Measurements from ENCODE around the gene MCHR1. TPM values are rescaled to one million over a fixed set of nuclear protein-coding genes. Genes with fewer than 3 reads are reported as not detected.

Gene MCHR1
- total and polyA plus RNA-seq, 2 of the 13 experiments (the other 11 are each of a cell fraction or from before 2014, with no cell fraction given): 0.40 to 0.83 TPM

- Histone ChIP-seq H3K36me3 (replicated peaks in 1 of 2; ENCODE audit: control insufficient read depth in 1 of 2, insufficient read depth in 2 of 2, low read length in 2 of 2) (no peaks in the 10 kb centered on the region), H3K4me3 (replicated peaks in 1 of 3; ENCODE audit: insufficient read depth in 1 of 3, low read depth in 2 of 3, low read length in 3 of 3) (peak overlapping the region; percentile 4 to 90 (median 68); a peak in 3 of 6 replicates), H3K4me1 (ENCODE audit: insufficient read depth, low read length) (peaks cover 46% of the 10 kb centered on the region), H3K27ac (ENCODE audit: extremely low read length, insufficient read depth, low read length) (peak overlapping the region; percentile 87), H4K20me1 (ENCODE audit: insufficient read depth, low read length) (no peaks in the 10 kb centered on the region), H3K9me3 (ENCODE audit: low read length) (no peaks in the 10 kb centered on the region), H3K79me2 (ENCODE audit: insufficient read depth, low read length) (no peaks in the 10 kb centered on the region), H3K27me3 (ENCODE audit: control insufficient read depth in 1 of 2, insufficient read depth in 2 of 2, low read length in 2 of 2) (no peaks in the 10 kb centered on the region; a peak in 1 of 5 replicates), H3K4me2 (ENCODE audit: low read depth, low read length) (peak overlapping the region; percentile 89), H3K9ac (ENCODE audit: insufficient read depth, low read depth, low read length) (peak overlapping the region; percentile 94), H2AFZ (ENCODE audit: low read length) (peak overlapping the region; percentile 68)
- ATAC-seq (no peak), FAIRE-seq (no peak), DNase-seq (ENCODE audit: low spot score) (no peak)
- intact Hi-C loops (cut with micrococcal nuclease; ENCODE audit: unreplicated experiment): no loop called here
- 74% methylated on average over 2 of the region's 2 CpGs for WGBS (ENCODE audit: low lambda C conversion rate)
- BruUV-seq (replicated peaks): TSS peak; percentile 95
- in situ Hi-C loops (cut with HindIII; ENCODE audit: extremely low pct_ligation_motif_present, low pct_unique_long_range_greater_than_20kb): loop anchor here (5.0 kb wide), 1 partner anchor 214 kb away; no protein-coding TSS in a partner anchor
- no peak for TF ChIP-seq SIX1 (CRISPR knock-in tag; IDR thresholded peaks at IDR 0.05; ENCODE audit: borderline replicate concordance)
- peak in 1 of 2 experiments; percentile 38; a peak in 2 of 4 replicates for TF ChIP-seq MAFK (conservative IDR thresholded peaks at IDR 0.05 in 1 of 2, IDR thresholded peaks at IDR 0.05 in 1 of 2; ENCODE audit: low read length in 2 of 2)
- CTCF ChIA-PET (ENCODE audit: low intra/inter-chr PET ratio, low total read pairs): no interaction called here
- POLR2A ChIA-PET: interaction anchor here (0.6 to 3.1 kb wide), 13 partner anchors 10 to 731 kb away, joined by 3 to 28 read pairs (median 5); partner anchors contain the start of genes ADSL, MRTFA and TEF
Measured at GRCh38 chr22:40651057-40651456, 28.2 kb upstream of the MCHR1 start.

DNA sequence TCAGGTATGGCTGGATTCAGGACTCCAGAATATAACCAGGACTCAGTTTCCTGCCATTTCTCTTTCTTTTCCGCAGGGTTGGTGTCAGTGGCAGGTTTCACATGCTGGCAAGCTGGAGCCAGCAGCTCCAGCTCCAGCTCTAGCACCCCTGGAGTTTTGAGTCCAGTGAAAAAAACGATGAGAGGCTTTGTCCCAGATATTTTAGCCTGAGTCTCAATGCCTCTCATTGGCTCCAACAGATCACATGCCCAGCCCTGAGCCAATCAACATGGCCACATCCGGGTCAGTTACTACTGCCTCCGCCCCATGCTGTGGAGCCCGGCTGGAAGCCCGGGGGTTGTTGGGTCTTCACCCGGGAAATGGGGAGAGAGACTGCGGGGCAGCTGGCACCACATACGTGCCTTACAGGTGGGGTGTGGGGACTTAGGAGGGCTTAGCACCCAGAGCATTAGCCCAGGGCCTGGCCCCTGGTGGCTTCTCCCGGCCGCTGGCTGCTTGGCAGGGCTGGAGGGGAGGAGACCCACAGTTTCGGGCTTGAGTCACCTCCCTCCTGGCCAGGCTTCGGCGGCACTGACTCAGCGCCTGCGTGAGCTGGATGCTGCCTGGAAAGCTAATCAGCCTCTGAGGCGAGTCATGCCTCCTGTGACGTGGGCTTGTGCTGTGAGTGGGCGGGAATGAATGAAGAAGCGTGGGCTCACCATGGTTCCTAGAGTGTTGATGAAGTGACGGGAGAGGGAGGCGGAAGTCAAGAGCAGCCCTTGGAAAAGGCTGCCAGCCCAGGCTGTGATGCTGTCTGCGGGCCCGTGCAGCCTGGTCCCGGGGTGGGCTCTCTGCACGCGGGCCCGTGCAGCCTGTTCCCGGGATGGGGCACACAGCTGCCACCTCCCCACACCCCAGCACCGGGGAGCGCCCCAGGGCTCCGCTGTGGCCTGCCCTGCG lies 27.5 kb upstream of the MCHR1 start:
- intact Hi-C loops (cut with micrococcal nuclease; ENCODE audit: unreplicated experiment): no loop called here
- Histone ChIP-seq H2AFZ (ENCODE audit: low read length) (peak overlapping the region; percentile 68), H3K27me3 (ENCODE audit: control insufficient read depth in 1 of 2, insufficient read depth in 2 of 2, low read length in 2 of 2) (no peaks in the 10 kb centered on the region; a peak in 1 of 5 replicates), H4K20me1 (ENCODE audit: insufficient read depth, low read length) (no peaks in the 10 kb centered on the region), H3K4me2 (ENCODE audit: low read depth, low read length) (peak overlapping the region; percentile 89), H3K9ac (ENCODE audit: insufficient read depth, low read depth, low read length) (peak overlapping the region; percentile 94), H3K79me2 (ENCODE audit: insufficient read depth, low read length) (no peaks in the 10 kb centered on the region), H3K9me3 (ENCODE audit: low read length) (no peaks in the 10 kb centered on the region), H3K36me3 (replicated peaks in 1 of 2; ENCODE audit: control insufficient read depth in 1 of 2, insufficient read depth in 2 of 2, low read length in 2 of 2) (no peaks in the 10 kb centered on the region), H3K4me3 (replicated peaks in 1 of 3; ENCODE audit: insufficient read depth in 1 of 3, low read depth in 2 of 3, low read length in 3 of 3) (peak overlapping the region; percentile 68 to 90 (median 74)), H3K27ac (ENCODE audit: extremely low read length, insufficient read depth, low read length) (peak overlapping the region; percentile 87), H3K4me1 (ENCODE audit: insufficient read depth, low read length) (peaks cover 45% of the 10 kb centered on the region)
- WGBS (ENCODE audit: low lambda C conversion rate): 0% methylated on average over 6 of the region's 33 CpGs
- DNase-seq (ENCODE audit: low spot score): peak; percentile 95
- in situ Hi-C loops (cut with HindIII; ENCODE audit: extremely low pct_ligation_motif_present, low pct_unique_long_range_greater_than_20kb): loop anchor here (5.0 kb wide), 1 partner anchor 215 kb away; no protein-coding TSS in a partner anchor
- CTCF ChIA-PET (ENCODE audit: low intra/inter-chr PET ratio, low total read pairs): no interaction called here
- FAIRE-seq: peak; percentile 96
- peak; percentile 96 for ATAC-seq
- POLR2A ChIA-PET: interaction anchor here (0.6 to 3.1 kb wide), 22 partner anchors 9 to 730 kb away, joined by 3 to 28 read pairs (median 4); partner anchors contain the start of genes ADSL, MRTFA, ST13 and TEF
- TSS peak; percentile 84 for BruUV-seq (replicated peaks)
- TF ChIP-seq MAFG (CRISPR knock-in tag; IDR thresholded peaks at IDR 0.05): no peak
- peak; percentile 87 for TF ChIP-seq POGZ (CRISPR knock-in tag; IDR thresholded peaks at IDR 0.05)
- 0 out of 2 replicates have a peak, but pooled peaks have one; percentile 48 for TF ChIP-seq MEIS2 (CRISPR knock-in tag; IDR thresholded peaks at IDR 0.05)
- no peak for TF ChIP-seq HCFC1 (IDR thresholded peaks at IDR 0.05; ENCODE audit: low read depth, low read length)
- no peak for TF ChIP-seq RBM22 (optimal IDR thresholded peaks at IDR 0.05; ENCODE audit: low read length)
- TF ChIP-seq KDM5A (IDR thresholded peaks at IDR 0.05; ENCODE audit: borderline replicate concordance, low read length): peak; percentile 66; the same call in 1 of the 2 replicates
- TF ChIP-seq ZSCAN22 (CRISPR knock-in tag; IDR thresholded peaks at IDR 0.05): 0 out of 2 replicates have a peak, but pooled peaks have one; percentile 27
- TF ChIP-seq ZSCAN21 (CRISPR knock-in tag; IDR thresholded peaks at IDR 0.05; ENCODE audit: borderline replicate concordance): peak; percentile 81
- TF ChIP-seq ZNF784 (CRISPR knock-in tag; IDR thresholded peaks at IDR 0.05; ENCODE audit: borderline replicate concordance): no peak
- no peak for TF ChIP-seq FIP1L1 (IDR thresholded peaks at IDR 0.05; ENCODE audit: borderline replicate concordance, insufficient read depth, low read depth, low read length)
- TF ChIP-seq ZFP36L1 (CRISPR knock-in tag; IDR thresholded peaks at IDR 0.05): 0 out of 2 replicates have a peak, but pooled peaks have one; percentile 25
- peak; percentile 44 for TF ChIP-seq TBL1XR1 (IDR thresholded peaks at IDR 0.05; ENCODE audit: borderline replicate concordance, low read length, partially characterized antibody)
- no peak for TF ChIP-seq ATF7 (IDR thresholded peaks at IDR 0.05)
- TF ChIP-seq ATF7 (CRISPR knock-in tag; IDR thresholded peaks at IDR 0.05): no peak

Measured in HepG2 (cell line).